WTC11 (cell line): ENCODE measurements around the gene INPP5K. TPM values are rescaled to one million over a fixed set of nuclear protein-coding genes. Genes with fewer than 3 reads are reported as not detected.

Experiments used
- ATAC-seq: fragments of 200-7000 bp; cut with Tn5 transposase; 2 replicates; pipeline ENCODE4 v1.10.0; 2021; ENCODE audit warnings: mild to moderate bottlenecking, moderate library complexity
- CTCF ChIA-PET: fragments of 300-600 bp; sonication (Branson Sonifier 250); formaldehyde crosslinking; loops from one replicate; lab custom pipeline; 2021; ENCODE audit warnings: antibody characterized with exemption; lab: Charles Lee
- POLR2A ChIA-PET: fragments of 350-600 bp; sonication (Branson Sonifier 250); formaldehyde crosslinking; loops from one replicate; lab custom pipeline; 2021; ENCODE audit warnings: antibody characterized with exemption; lab: Charles Lee
- DNase-seq: peaks from one replicate; pipeline ENCODE4 v3.0.0; 2021; ENCODE audit warnings: low spot score
- H3K27ac Mint-ChIP-seq: 2 replicates; pipeline ENCODE4 v1.8.0; 2021; ENCODE audit warnings: mixed read lengths
- H3K27me3 Mint-ChIP-seq: 2 replicates; pipeline ENCODE4 v1.8.0; 2021; ENCODE audit warnings: low read depth, mild to moderate bottlenecking, moderate library complexity, mixed read lengths
- H3K36me3 Mint-ChIP-seq: 2 replicates; pipeline ENCODE4 v1.8.0; 2021; ENCODE audit warnings: mixed read lengths
- H3K4me1 Mint-ChIP-seq: 2 replicates; pipeline ENCODE4 v1.8.0; 2022; ENCODE audit warnings: mixed read lengths
- H3K4me3 Mint-ChIP-seq: 2 replicates; pipeline ENCODE4 v1.8.0; 2021; ENCODE audit warnings: mild to moderate bottlenecking, moderate library complexity, mixed read lengths
- H3K9me3 Mint-ChIP-seq: 2 replicates; pipeline ENCODE4 v1.8.0; 2021; ENCODE audit warnings: mixed read lengths
- ATF3 ChIP-seq: sonication (generic); formaldehyde crosslinking; conservative IDR thresholded peaks from 2 replicates; pipeline ENCODE4 v1.8.1; 2022; ENCODE audit warnings: mild to moderate bottlenecking, missing genetic modification reagents
- CREB1 ChIP-seq: sonication (generic); formaldehyde crosslinking; IDR thresholded peaks from 2 replicates; pipeline ENCODE4 v1.8.0; 2023; ENCODE audit warnings: mild to moderate bottlenecking, missing genetic modification reagents
- E2F1 ChIP-seq: sonication (generic); formaldehyde crosslinking; IDR thresholded peaks from 2 replicates; pipeline ENCODE4 v1.8.0; 2022; ENCODE audit warnings: mild to moderate bottlenecking, missing genetic modification reagents
- EMX1 ChIP-seq: fragments of 250-450 bp; sonication (Bioruptor Pico); IDR thresholded peaks from 2 replicates; pipeline ENCODE4 v1.8.0; 2021; ENCODE audit warnings: mild to moderate bottlenecking
- ESRRA ChIP-seq: sonication (generic); formaldehyde crosslinking; IDR thresholded peaks from 2 replicates; pipeline ENCODE4 v1.8.1; 2022; ENCODE audit warnings: mild to moderate bottlenecking, missing genetic modification reagents, borderline replicate concordance
- FOXJ3 ChIP-seq: sonication (generic); formaldehyde crosslinking; IDR thresholded peaks from 2 replicates; pipeline ENCODE4 v1.9.0; 2021; ENCODE audit warnings: missing genetic modification reagents, mild to moderate bottlenecking, borderline replicate concordance
- FOXP1 ChIP-seq: sonication (generic); formaldehyde crosslinking; IDR thresholded peaks from 2 replicates; pipeline ENCODE4 v1.8.0; 2022; ENCODE audit warnings: missing genetic modification reagents, mild to moderate bottlenecking, moderate library complexity, borderline replicate concordance
- IRF2 ChIP-seq: sonication (generic); formaldehyde crosslinking; IDR thresholded peaks from 2 replicates; pipeline ENCODE4 v1.8.0; 2022; ENCODE audit warnings: low read depth, missing genetic modification reagents, borderline replicate concordance
- KAT7 ChIP-seq: sonication (generic); formaldehyde crosslinking; IDR thresholded peaks from 2 replicates; pipeline ENCODE4 v1.8.1; 2023; ENCODE audit warnings: missing genetic modification reagents, mild to moderate bottlenecking, borderline replicate concordance
- MAX ChIP-seq: sonication (generic); formaldehyde crosslinking; IDR thresholded peaks from 2 replicates; pipeline ENCODE4 v1.8.0; 2022; ENCODE audit warnings: mild to moderate bottlenecking, missing genetic modification reagents
- NFATC4 ChIP-seq: fragments of 250-450 bp; sonication (Bioruptor Pico); IDR thresholded peaks from 2 replicates; pipeline ENCODE4 v1.9.0; 2021; ENCODE audit warnings: mild to moderate bottlenecking
- NR2C2 ChIP-seq: sonication (generic); formaldehyde crosslinking; IDR thresholded peaks from 2 replicates; pipeline ENCODE4 v1.8.0; 2022; ENCODE audit warnings: mild to moderate bottlenecking, missing genetic modification reagents
- OVOL2 ChIP-seq: fragments of 250-450 bp; sonication (Bioruptor Pico); IDR thresholded peaks from 2 replicates; pipeline ENCODE4 v1.9.0; 2021; ENCODE audit warnings: mild to moderate bottlenecking, borderline replicate concordance
- PRDM15 ChIP-seq: sonication (generic); formaldehyde crosslinking; IDR thresholded peaks from 2 replicates; pipeline ENCODE4 v1.8.0; 2022; ENCODE audit warnings: missing genetic modification reagents
- PRRX2 ChIP-seq: fragments of 250-450 bp; sonication (Bioruptor Pico); IDR thresholded peaks from 2 replicates; pipeline ENCODE4 v1.8.0; 2021; ENCODE audit warnings: mild to moderate bottlenecking
- SMAD4 ChIP-seq: sonication (generic); formaldehyde crosslinking; IDR thresholded peaks from 2 replicates; pipeline ENCODE4 v1.8.0; 2022; ENCODE audit warnings: mild to moderate bottlenecking, missing genetic modification reagents
- SP1 ChIP-seq: sonication (generic); formaldehyde crosslinking; conservative IDR thresholded peaks from 2 replicates; pipeline ENCODE4 v1.8.1; 2022; ENCODE audit warnings: missing genetic modification reagents
- STAT6 ChIP-seq: sonication (generic); formaldehyde crosslinking; conservative IDR thresholded peaks from 2 replicates; pipeline ENCODE4 v1.8.1; 2023; ENCODE audit warnings: mild to moderate bottlenecking, low read depth, missing genetic modification reagents, moderate library complexity
- TEAD1 ChIP-seq: sonication (generic); formaldehyde crosslinking; IDR thresholded peaks from 2 replicates; pipeline ENCODE4 v1.8.0; 2022; ENCODE audit warnings: mild to moderate bottlenecking, missing genetic modification reagents
- TP53 ChIP-seq: sonication (generic); formaldehyde crosslinking; IDR thresholded peaks from 2 replicates; pipeline ENCODE4 v1.8.1; 2023; ENCODE audit warnings: mild to moderate bottlenecking, missing genetic modification reagents
- USF2 ChIP-seq: sonication (generic); formaldehyde crosslinking; IDR thresholded peaks from 2 replicates; pipeline ENCODE4 v1.8.1; 2023; ENCODE audit warnings: mild to moderate bottlenecking, missing genetic modification reagents, moderate library complexity
- ZNF232 ChIP-seq: sonication (generic); formaldehyde crosslinking; IDR thresholded peaks from 2 replicates; pipeline ENCODE4 v1.8.0; 2022; ENCODE audit warnings: mild to moderate bottlenecking, missing genetic modification reagents
- ZNF317 ChIP-seq: sonication (generic); formaldehyde crosslinking; IDR thresholded peaks from 2 replicates; pipeline ENCODE4 v1.8.1; 2023; ENCODE audit warnings: low read depth, mild to moderate bottlenecking, moderate library complexity, missing genetic modification reagents, borderline replicate concordance
- ZNF416 ChIP-seq: fragments of 250-450 bp; sonication (Bioruptor Pico); IDR thresholded peaks from 2 replicates; pipeline ENCODE4 v1.9.0; 2021; ENCODE audit warnings: mild to moderate bottlenecking, inconsistent platforms
- total RNA-seq: library from RNA; stranded (reverse); gene quantifications from 3 replicates; pipeline ENCODE4 v1.2.3, GENCODE V29; 2021

The INPP5K gene
- total RNA-seq, 1 experiment from 2014 or later: 26.8 TPM

GRCh38 chr17:1488826-1489270 lies 27.6 kb downstream of the INPP5K start:
- Mint-ChIP-seq H3K36me3 (0 out of 2 replicates have a peak, but pooled peaks cover 2% of the 10 kb centered on the region), H3K9me3 (no peaks in the 10 kb centered on the region), H3K4me1 (peaks cover 35% of the 10 kb centered on the region), H3K4me3 (peak overlapping the region; percentile 69)
- DNase-seq: no peak
- ChIA-PET POLR2A (no interaction called here), CTCF (interaction anchor here (1.3 to 3.8 kb wide), 3 partner anchors 27 to 124 kb away, joined by 3 to 20 read pairs (median 12); partner anchors contain the start of gene INPP5K)
- TF ChIP-seq FOXJ3 (CRISPR knock-in tag) (no peak), ZNF232 (CRISPR knock-in tag) (no peak), TEAD1 (CRISPR knock-in tag) (no peak), MAX (CRISPR knock-in tag) (no peak), ZNF317 (CRISPR knock-in tag) (no peak), USF2 (CRISPR knock-in tag) (no peak), E2F1 (CRISPR knock-in tag) (no peak), IRF2 (no peak), ESRRA (CRISPR knock-in tag) (no peak), OVOL2 (no peak), NR2C2 (CRISPR knock-in tag) (no peak), NFATC4 (CRISPR knock-in tag) (no peak), TP53 (CRISPR knock-in tag) (no peak), ATF3 (CRISPR knock-in tag) (no peak), ZNF416 (CRISPR knock-in tag) (no peak), EMX1 (CRISPR knock-in tag) (no peak), CREB1 (CRISPR knock-in tag) (no peak), SMAD4 (no peak), PRRX2 (no peak)
- TF ChIP-seq, all 79 proteins: peak for 0
- no peak for ATAC-seq
- no peak overlapping the region for H3K27ac Mint-ChIP-seq
- H3K27me3 Mint-ChIP-seq: peaks cover 12% of the 10 kb centered on the region

- ChIA-PET CTCF (interaction anchor here (0.5 to 3.8 kb wide), 7 partner anchors 28 to 160 kb away, joined by 3 to 20 read pairs (median 4); partner anchors contain the start of genes INPP5K and RILP), POLR2A (interaction anchor here (0.7 to 1.7 kb wide), 2 partner anchors 28 to 37 kb away, joined by 4 to 9 read pairs; partner anchors contain the start of gene INPP5K)
- ATAC-seq: peak; percentile 4
- peak overlapping the region; percentile 53; the same call in 1 of the 2 replicates for H3K27ac Mint-ChIP-seq
- H3K36me3 Mint-ChIP-seq: peaks cover 6% of the 10 kb centered on the region; the same call in 1 of the 2 replicates
- H3K9me3 Mint-ChIP-seq: no peaks in the 10 kb centered on the region
- H3K4me3 Mint-ChIP-seq: peak overlapping the region; percentile 82
- DNase-seq: peak; percentile 81
- peaks cover 11% of the 10 kb centered on the region for H3K27me3 Mint-ChIP-seq
- peaks cover 37% of the 10 kb centered on the region for H3K4me1 Mint-ChIP-seq
- TF ChIP-seq STAT6 (CRISPR knock-in tag) (no peak), SP1 (CRISPR knock-in tag) (peak; percentile 49; the same call in 1 of the 2 replicates), ESRRA (CRISPR knock-in tag) (0 out of 2 replicates have a peak, but pooled peaks have one; percentile 22), USF2 (CRISPR knock-in tag) (peak; percentile 22; the same call in 1 of the 2 replicates), PRDM15 (CRISPR knock-in tag) (peak; percentile 59), KAT7 (no peak), FOXP1 (peak; percentile 41; the same call in 1 of the 2 replicates)
Observed at GRCh38 chr17:1487939-1488825, 28.2 kb downstream of the INPP5K start.
